Endothelial cell of umbilical vein (primary cell): ENCODE measurements around the gene OR9G1. TPM values are rescaled to one million over a fixed set of nuclear protein-coding genes. Genes with fewer than 3 reads are reported as not detected.

ENCODE experiments used
- BruUV-seq: library from RNA; stranded (reverse); fragments of 400-500 nt; replicated peaks from 2 replicates; lab custom pipeline; 2021; lab: Mats Ljungman, UMichigan
- CTCF ChIA-PET: fragments of 300-600, 350-600 bp; sonication (Branson Sonifier 250); formaldehyde crosslinking; loops from one replicate; lab custom pipeline; 2021; ENCODE audit warnings: antibody characterized with exemption, inconsistent platforms; lab: Charles Lee
- POLR2A ChIA-PET: fragments of 300-600, 350-600 bp; sonication (Branson Sonifier 250); formaldehyde crosslinking; loops from one replicate; lab custom pipeline; 2021; ENCODE audit warnings: antibody characterized with exemption, inconsistent platforms; lab: Charles Lee
- DNase-seq: peaks from one replicate; pipeline ENCODE4 v3.0.0-alpha.2; 2011; ENCODE audit warnings: low read depth, low spot score
- FAIRE-seq: peaks from 2 replicates; lab custom pipeline; 2011; peaks lifted over from hg19 to GRCh38; lab: Jason Lieb, UNC
- H2AFZ ChIP-seq: 2 replicates; pipeline ENCODE4 v1.6.0; 2012; ENCODE audit warnings: low read depth, low read length, control low read depth, inconsistent platforms
- H3K27ac ChIP-seq: 2 replicates; pipeline ENCODE4 v1.5.1; 2011; ENCODE audit warnings: low read depth, mild to moderate bottlenecking, control low read depth, low read length, moderate library complexity; ENCODE audit not compliant: insufficient read depth
- H3K27me3 ChIP-seq, 2 experiments: 2 replicates each; pipeline versions ENCODE4 v1.6.0 to v1.6.1; 2011; ENCODE audit warnings: low read length in 2 of 2, mixed read lengths in 1 of 2; ENCODE audit not compliant: control insufficient read depth in 2 of 2, insufficient read depth in 2 of 2
- H3K36me3 ChIP-seq, 2 experiments: 2 replicates in 1 of 2; 3 replicates in 1 of 2; pipeline ENCODE4 v1.5.1; 2011; ENCODE audit warnings: low read length in 2 of 2, mild to moderate bottlenecking in 1 of 2, moderate library complexity in 1 of 2; ENCODE audit not compliant: control insufficient read depth in 2 of 2, insufficient read depth in 2 of 2; ENCODE audit errors: extremely low read depth in 1 of 2
- H3K4me1 ChIP-seq: 3 replicates; pipeline ENCODE4 v1.5.1; 2011; ENCODE audit warnings: mild to moderate bottlenecking, low read length; ENCODE audit not compliant: control insufficient read depth, insufficient read depth; ENCODE audit errors: extremely low read depth
- H3K4me2 ChIP-seq: 2 replicates; pipeline ENCODE4 v1.6.1; 2011; ENCODE audit warnings: low read length, control low read depth, mixed read lengths; ENCODE audit not compliant: insufficient read depth
- H3K4me3 ChIP-seq, 3 experiments: fragments of 200-600 bp in 1 of 3; sonication (generic), shearing (Covaris generic) in 1 of 3; replicated peaks in 1 of 3; 2 replicates each; pipeline ENCODE4 v1.5.1; 2011 to 2016; ENCODE audit warnings: control low read depth in 3 of 3, low read length in 3 of 3, mild to moderate bottlenecking in 2 of 3, inconsistent platforms in 1 of 3, low read depth in 1 of 3, moderate library complexity in 1 of 3; ENCODE audit not compliant: insufficient read depth in 1 of 3
- H3K79me2 ChIP-seq: 2 replicates; pipeline ENCODE4 v1.6.0; 2012; ENCODE audit warnings: low read length, inconsistent platforms; ENCODE audit not compliant: control insufficient read depth, insufficient read depth
- H3K9ac ChIP-seq: replicated peaks from 2 replicates; pipeline ENCODE3; 2011; ENCODE audit warnings: low read length, control low read depth; ENCODE audit not compliant: insufficient read depth; ENCODE audit errors: extremely low read depth
- H3K9me1 ChIP-seq: replicated peaks from 3 replicates; pipeline ENCODE4 v1.6.0; 2011; ENCODE audit warnings: mild to moderate bottlenecking, low read length; ENCODE audit not compliant: control insufficient read depth, insufficient read depth; ENCODE audit errors: extremely low read depth
- H3K9me3 ChIP-seq: replicated peaks from 2 replicates; pipeline ENCODE4 v1.5.1; 2012; ENCODE audit warnings: low read length, inconsistent platforms; ENCODE audit not compliant: control insufficient read depth, insufficient read depth
- H4K20me1 ChIP-seq: replicated peaks from 2 replicates; pipeline ENCODE3; 2011; ENCODE audit warnings: mild to moderate bottlenecking, low read length; ENCODE audit not compliant: control insufficient read depth, insufficient read depth; ENCODE audit errors: extremely low read depth
- CTCF ChIP-seq, 2 donors: IDR thresholded peaks; 1 replicate in 1 of 2; 2 replicates in 1 of 2; pipeline ENCODE4 v1.5.1; 2011; ENCODE audit warnings: low read length in 2 of 2, mild to moderate bottlenecking in 2 of 2, moderate library complexity in 2 of 2, control low read depth in 1 of 2, inconsistent platforms in 1 of 2, low read depth in 1 of 2; ENCODE audit not compliant: insufficient read depth in 1 of 2; ENCODE audit errors: extremely low read depth in 1 of 2
- EZH2 ChIP-seq: IDR thresholded peaks from 2 replicates; pipeline ENCODE4 v1.6.1; 2012; ENCODE audit warnings: borderline replicate concordance, low read depth, mild to moderate bottlenecking, moderate library complexity, low read length, inconsistent platforms; ENCODE audit not compliant: severe bottlenecking
- FOS ChIP-seq: IDR thresholded peaks from 2 replicates; pipeline ENCODE4 v1.6.1; 2011; ENCODE audit warnings: mild to moderate bottlenecking, low read length, moderate library complexity, borderline replicate concordance; ENCODE audit not compliant: insufficient read depth
- GATA2 ChIP-seq: IDR thresholded peaks from 2 replicates; pipeline ENCODE4 v1.7.0; 2011; ENCODE audit warnings: low read depth, mild to moderate bottlenecking, moderate library complexity, mixed read lengths, low read length; ENCODE audit not compliant: insufficient read length, insufficient read depth
- JUN ChIP-seq: IDR thresholded peaks from 2 replicates; pipeline ENCODE4 v1.6.1; 2011; ENCODE audit warnings: borderline replicate concordance, low read depth; ENCODE audit not compliant: insufficient read length, insufficient read depth
- MAX ChIP-seq: IDR thresholded peaks from 2 replicates; pipeline ENCODE4 v1.6.1; 2011; ENCODE audit not compliant: insufficient read depth, insufficient read length
- MYC ChIP-seq: IDR thresholded peaks from one replicate; pipeline ENCODE4 v1.6.1; 2011; ENCODE audit warnings: mild to moderate bottlenecking, low read depth, low read length
- POLR2A ChIP-seq: IDR thresholded peaks from 2 replicates; pipeline ENCODE4 v1.6.1; 2012; ENCODE audit warnings: low read depth, mild to moderate bottlenecking, control low read depth, low read length
- POLR2AphosphoS5 ChIP-seq: IDR thresholded peaks from 2 replicates; pipeline ENCODE4 v1.6.1; 2012; ENCODE audit warnings: low read depth, mild to moderate bottlenecking, control low read depth, low read length, moderate library complexity; ENCODE audit not compliant: insufficient read depth
- dilution Hi-C: fragments of 300-500 bp; cut with MboI; formaldehyde crosslinking; loops from one replicate; pipeline ENCODE4 v1.15.0; 2019; ENCODE audit warnings: low sequenced_read_pairs; ENCODE audit not compliant: extremely low pct_ligation_motif_present
- intact Hi-C: fragments of 100-400 bp; cut with micrococcal nuclease; formaldehyde crosslinking; loops from one replicate; pipeline ENCODE4 v1.10.0; 2022
- polyA plus RNA-seq, 4 experiments: library from polyadenylated mRNA; depleted of rRNA in 3 of 4; stranded (reverse) in 3 of 4; unstranded in 1 of 4; fragments of >200 nt; gene quantifications; 2 replicates each; pipeline versions ENCODE4 v1.2.1 to v1.2.3, GENCODE V29; 2011 to 2012; ENCODE audit warnings: missing spikeins in 1 of 4
- total RNA-seq: library from RNA; stranded (reverse); gene quantifications from 2 replicates; pipeline ENCODE4 v1.2.3, GENCODE V29; 2021

The OR9G1 gene
- total and polyA plus RNA-seq, 2 donors (not counting 3 experiments of a cell fraction or from before 2014, with no cell fraction given): not detected

- Histone ChIP-seq H3K79me2 (no peaks in the 10 kb centered on the region), H3K9me3 (peaks cover 8% of the 10 kb centered on the region), H3K27me3 (no peaks in the 10 kb centered on the region), H3K9ac (no peak within 1 kb of the TSS), H3K4me1 (no peaks in the 10 kb centered on the region), H2AFZ (no peak within 1 kb of the TSS), H3K27ac (no peak within 1 kb of the TSS), H3K4me3 (no peak within 1 kb of the TSS), H3K9me1 (no peaks in the 10 kb centered on the region), H3K36me3 (no peaks in the 10 kb centered on the region), H4K20me1 (no peaks in the 10 kb centered on the region), H3K4me2 (no peak within 1 kb of the TSS)
- DNase-seq (no peak), FAIRE-seq (no peak)
- ChIA-PET CTCF (no interaction called here), POLR2A (no interaction called here)
- dilution Hi-C loops: no loop called here
- no peak for TF ChIP-seq POLR2AphosphoS5
- TF ChIP-seq EZH2: no peak
- TF ChIP-seq JUN: no peak
- no peak for TF ChIP-seq MAX
- TF ChIP-seq FOS: no peak
- no peak for TF ChIP-seq CTCF (IDR thresholded peaks at IDR 0.05; ENCODE audit: extremely low read depth in 1 of 2, insufficient read depth in 1 of 2, low read depth in 1 of 2, low read length in 2 of 2)
- TF ChIP-seq GATA2: no peak
- TF ChIP-seq POLR2A: no peak
- no peak for TF ChIP-seq MYC
- intact Hi-C loops: no loop called here
- BruUV-seq: no TSS peak
These were observed 49.7 kb downstream of the OR9G1 start, which contains the start of gene OR9G4 for GRCh38 chr11:56748597-56748996. Gene OR9G4, minus strand, starts transcription at chr11:56748697. Its CDS starts 4,931 bp downstream, at chr11:56743766.
